GM12872 (cell line): ENCODE data around the gene MIOS.

Source experiments
- TF ChIP-seq, protein P1 (sequence below): IDR thresholded peaks from 3 replicates; pipeline ENCODE4 v1.5.1; 2011; ENCODE audit warnings: low read depth, mild to moderate bottlenecking, low read length, moderate library complexity; ENCODE audit not compliant: insufficient read depth

The MIOS gene

GRCh38 chr7:7583731-7584130, 17.0 kb downstream of the MIOS start:
- TF ChIP-seq, protein P1, sequence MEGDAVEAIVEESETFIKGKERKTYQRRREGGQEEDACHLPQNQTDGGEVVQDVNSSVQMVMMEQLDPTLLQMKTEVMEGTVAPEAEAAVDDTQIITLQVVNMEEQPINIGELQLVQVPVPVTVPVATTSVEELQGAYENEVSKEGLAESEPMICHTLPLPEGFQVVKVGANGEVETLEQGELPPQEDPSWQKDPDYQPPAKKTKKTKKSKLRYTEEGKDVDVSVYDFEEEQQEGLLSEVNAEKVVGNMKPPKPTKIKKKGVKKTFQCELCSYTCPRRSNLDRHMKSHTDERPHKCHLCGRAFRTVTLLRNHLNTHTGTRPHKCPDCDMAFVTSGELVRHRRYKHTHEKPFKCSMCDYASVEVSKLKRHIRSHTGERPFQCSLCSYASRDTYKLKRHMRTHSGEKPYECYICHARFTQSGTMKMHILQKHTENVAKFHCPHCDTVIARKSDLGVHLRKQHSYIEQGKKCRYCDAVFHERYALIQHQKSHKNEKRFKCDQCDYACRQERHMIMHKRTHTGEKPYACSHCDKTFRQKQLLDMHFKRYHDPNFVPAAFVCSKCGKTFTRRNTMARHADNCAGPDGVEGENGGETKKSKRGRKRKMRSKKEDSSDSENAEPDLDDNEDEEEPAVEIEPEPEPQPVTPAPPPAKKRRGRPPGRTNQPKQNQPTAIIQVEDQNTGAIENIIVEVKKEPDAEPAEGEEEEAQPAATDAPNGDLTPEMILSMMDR, result no peak

DNA sequence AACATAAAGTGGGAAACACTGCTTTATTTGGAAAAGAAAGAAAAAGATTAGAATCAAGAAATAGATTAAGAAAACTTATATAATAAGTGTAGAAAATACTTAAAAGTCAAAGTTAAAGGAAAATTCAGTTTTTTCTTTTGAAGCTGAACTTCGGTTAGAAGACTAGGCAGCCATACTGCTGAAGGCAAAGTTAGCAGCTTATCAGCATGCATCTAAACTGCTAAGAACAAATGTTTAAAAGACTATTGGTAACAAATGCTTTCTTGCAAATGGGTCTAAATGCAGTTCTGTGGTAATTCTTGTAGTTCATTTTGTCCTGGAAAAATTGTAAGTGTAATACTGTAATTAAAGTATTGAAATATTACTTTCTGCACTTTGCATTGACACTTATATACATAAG, 18.0 kb downstream of the MIOS start:
- TF ChIP-seq, protein P1, result no peak

- TF ChIP-seq, protein P1, result no peak
These were observed 18.7 kb downstream of the MIOS start for GRCh38 chr7:7585241-7585928.

- TF ChIP-seq, protein P1, result no peak
These were observed 28.8 kb downstream of the MIOS start for GRCh38 chr7:7595451-7595850.

DNA sequence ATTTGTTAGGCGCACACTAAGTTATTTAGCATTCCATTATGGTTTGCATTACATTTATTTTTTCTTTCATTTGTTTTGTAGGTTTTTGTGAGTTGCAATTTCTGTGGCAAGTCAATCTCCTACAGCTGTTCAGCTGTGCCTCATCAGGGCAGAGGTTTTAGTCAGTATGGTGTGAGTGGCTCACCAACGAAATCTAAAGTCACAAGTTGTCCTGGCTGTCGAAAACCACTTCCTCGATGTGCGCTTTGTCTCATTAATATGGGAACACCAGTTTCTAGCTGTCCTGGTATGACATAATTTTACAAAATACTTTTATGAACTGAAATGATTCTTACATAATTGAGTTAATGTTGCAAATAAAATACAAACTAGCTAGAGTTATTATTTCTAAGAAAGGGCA, 29.5 kb downstream of the MIOS start:
- TF ChIP-seq, protein P1, result no peak

GRCh38 chr7:7607010-7607409, 40.3 kb downstream of the MIOS start:
- TF ChIP-seq, protein P1, result no peak

GRCh38 chr7:7609330-7609729, 42.6 kb downstream of the MIOS start:
- TF ChIP-seq, protein P1, result no peak
